Keratinocyte (primary cell): Measurements from ENCODE around the gene VAMP5. TPM values are rescaled to one million over a fixed set of nuclear protein-coding genes. Genes with fewer than 3 reads are reported as not detected.

Experiments
- DNase-seq: peaks from one replicate; pipeline ENCODE4 v3.0.0-alpha.2; 2011; ENCODE audit warnings: low read depth, missing footprints, low spot score
- FAIRE-seq: peaks from 2 replicates; lab custom pipeline; 2011; peaks lifted over from hg19 to GRCh38; lab: Jason Lieb, UNC
- H2AFZ ChIP-seq: 2 replicates; pipeline ENCODE4 v1.6.0; 2012; ENCODE audit warnings: low read length, control low read depth, inconsistent platforms; ENCODE audit not compliant: control insufficient read depth
- H3K27ac ChIP-seq: 2 replicates; pipeline ENCODE4 v1.5.1; 2011; ENCODE audit warnings: low read length; ENCODE audit not compliant: control insufficient read depth, insufficient read depth
- H3K27me3 ChIP-seq: 3 replicates; pipeline ENCODE4 v1.6.0; 2011; ENCODE audit warnings: low read length; ENCODE audit not compliant: control insufficient read depth, insufficient read depth; ENCODE audit errors: extremely low read depth
- H3K36me3 ChIP-seq, 2 experiments: 2 replicates in 1 of 2; 3 replicates in 1 of 2; pipeline ENCODE4 v1.5.1; 2011; ENCODE audit warnings: low read length in 2 of 2, mild to moderate bottlenecking in 1 of 2; ENCODE audit not compliant: control insufficient read depth in 2 of 2, insufficient read depth in 2 of 2; ENCODE audit errors: extremely low read depth in 1 of 2
- H3K4me1 ChIP-seq: 3 replicates; pipeline ENCODE4 v1.5.1; 2011; ENCODE audit warnings: low read length; ENCODE audit not compliant: control insufficient read depth, insufficient read depth; ENCODE audit errors: extremely low read depth
- H3K4me2 ChIP-seq: 3 replicates; pipeline ENCODE4 v1.6.0; 2011; ENCODE audit warnings: low read depth, low read length; ENCODE audit not compliant: control insufficient read depth, insufficient read depth; ENCODE audit errors: extremely low read depth
- H3K4me3 ChIP-seq, 3 experiments: fragments of 200-600 bp in 1 of 3; sonication (generic) in 1 of 3; 2 replicates in 2 of 3; 3 replicates in 1 of 3; pipeline ENCODE4 v1.5.1; 2011 to 2016; ENCODE audit warnings: low read length in 3 of 3, mild to moderate bottlenecking in 3 of 3, control low read depth in 2 of 3, inconsistent platforms in 1 of 3, low read depth in 1 of 3, mixed read lengths in 1 of 3, mixed run types in 1 of 3, moderate library complexity in 1 of 3; ENCODE audit not compliant: control insufficient read depth in 2 of 3, insufficient read depth in 2 of 3; ENCODE audit errors: extremely low read depth in 1 of 3
- H3K79me2 ChIP-seq: 2 replicates; pipeline ENCODE4 v1.6.0; 2012; ENCODE audit warnings: low read length; ENCODE audit not compliant: control insufficient read depth, insufficient read depth
- H3K9ac ChIP-seq: 3 replicates; pipeline ENCODE4 v1.6.0; 2011; ENCODE audit warnings: low read length; ENCODE audit not compliant: control insufficient read depth, insufficient read depth; ENCODE audit errors: extremely low read depth
- H3K9me1 ChIP-seq: 3 replicates; pipeline ENCODE4 v1.6.0; 2011; ENCODE audit warnings: low read length; ENCODE audit not compliant: control insufficient read depth, insufficient read depth; ENCODE audit errors: extremely low read depth
- H3K9me3 ChIP-seq: 2 replicates; pipeline ENCODE4 v1.5.1; 2012; ENCODE audit warnings: low read depth, low read length; ENCODE audit not compliant: control insufficient read depth
- H4K20me1 ChIP-seq: 3 replicates; pipeline ENCODE4 v1.6.0; 2011; ENCODE audit warnings: low read length; ENCODE audit not compliant: control insufficient read depth, insufficient read depth; ENCODE audit errors: extremely low read depth
- CTCF ChIP-seq, 3 experiments: IDR thresholded peaks in 1 of 3; conservative IDR thresholded peaks in 1 of 3; optimal IDR thresholded peaks in 1 of 3; 2 replicates in 2 of 3; 3 replicates in 1 of 3; pipeline versions ENCODE3 to v1.5.1; 2011; ENCODE audit warnings: low read length in 3 of 3, mild to moderate bottlenecking in 3 of 3, moderate library complexity in 2 of 3, control low read depth in 1 of 3, inconsistent platforms in 1 of 3; ENCODE audit not compliant: insufficient read depth in 2 of 3; ENCODE audit errors: extremely low read depth in 1 of 3
- EZH2 ChIP-seq: IDR thresholded peaks from one replicate; pipeline ENCODE4 v1.6.1; 2012; ENCODE audit warnings: inconsistent platforms, mild to moderate bottlenecking, low read length, moderate library complexity
- dilution Hi-C: fragments of 300-500 bp; cut with MboI; formaldehyde crosslinking; loops from one replicate; pipeline ENCODE4 v1.7.0; 2020; ENCODE audit warnings: low sequenced_read_pairs; ENCODE audit not compliant: extremely low pct_ligation_motif_present
- polyA plus RNA-seq, 5 experiments: library from polyadenylated mRNA; depleted of rRNA in 3 of 5; stranded (reverse) in 3 of 5; stranded (forward) in 1 of 5; unstranded in 1 of 5; fragments of >200 nt; gene quantifications; 1 replicate in 1 of 5; 2 replicates in 3 of 5; 3 replicates in 1 of 5; pipeline versions ENCODE4 v1.2.1 to v1.2.3, GENCODE V29; 2011 to 2012; ENCODE audit warnings: missing spikeins in 2 of 5, low read depth in 1 of 5, low replicate concordance in 1 of 5

VAMP5 gene
- polyA plus RNA-seq, 1 donor (not counting 4 experiments of a cell fraction or from before 2014, with no cell fraction given), result 11.0 TPM

GRCh38 chr2:85584857-85585780 is 888 bp downstream of the VAMP5 start:
- Histone ChIP-seq H3K4me3 (peak overlapping the region in 2 of 3 experiments; percentile 15 to 43), H3K79me2 (no peaks in the 10 kb centered on the region), H2AFZ (peak overlapping the region; percentile 53), H3K4me2 (peak overlapping the region; percentile 68), H3K27me3 (no peaks in the 10 kb centered on the region), H3K9me3 (no peaks in the 10 kb centered on the region), H3K4me1 (peaks cover 14% of the 10 kb centered on the region), H3K9ac (peak overlapping the region; percentile 30), H3K9me1 (no peaks in the 10 kb centered on the region), H4K20me1 (no peaks in the 10 kb centered on the region), H3K36me3 (peaks cover 12 to 17% of the 10 kb centered on the region in 2 experiments), H3K27ac (peak overlapping the region; percentile 13)
- TF ChIP-seq EZH2 (no peak), CTCF (optimal IDR thresholded peaks at IDR 0.05 in 1 of 3, IDR thresholded peaks at IDR 0.05 in 1 of 3, conservative IDR thresholded peaks at IDR 0.05 in 1 of 3; ENCODE audit: extremely low read depth in 1 of 3, insufficient read depth in 2 of 3, low read length in 3 of 3) (no peak)
- dilution Hi-C loops, result no loop called here
- DNase-seq (no peak), FAIRE-seq (peak; percentile 91)

GRCh38 chr2:85585781-85586105 is 1.5 kb downstream of the VAMP5 start:
- no peaks in the 10 kb centered on the region for H3K79me2 ChIP-seq
- TF ChIP-seq EZH2, result no peak
- no peak for TF ChIP-seq CTCF (optimal IDR thresholded peaks at IDR 0.05 in 1 of 3, IDR thresholded peaks at IDR 0.05 in 1 of 3, conservative IDR thresholded peaks at IDR 0.05 in 1 of 3; ENCODE audit: extremely low read depth in 1 of 3, insufficient read depth in 2 of 3, low read length in 3 of 3)
- H3K9ac ChIP-seq, result no peak overlapping the region
- H3K27ac ChIP-seq, result peak overlapping the region; percentile 13
- H3K27me3 ChIP-seq, result no peaks in the 10 kb centered on the region
- no peaks in the 10 kb centered on the region for H3K9me3 ChIP-seq
- DNase-seq (no peak), FAIRE-seq (no peak)
- H3K9me1 ChIP-seq, result no peaks in the 10 kb centered on the region
- no peak overlapping the region for H2AFZ ChIP-seq
- H3K4me2 ChIP-seq, result peak overlapping the region; percentile 68
- H3K4me1 ChIP-seq, result peaks cover 20% of the 10 kb centered on the region
- no peak overlapping the region for H3K4me3 ChIP-seq
- dilution Hi-C loops, result no loop called here
- H4K20me1 ChIP-seq, result no peaks in the 10 kb centered on the region
- H3K36me3 ChIP-seq, result peaks cover 11 to 13% of the 10 kb centered on the region in 2 experiments
